NCI-H2107 (cell line): ENCODE data around the gene KMO.

Source experiments
- DNase-seq: peaks from one replicate; lab custom pipeline; 2025; lab: John Stamatoyannopoulos, UW

The KMO gene

GRCh38 chr1:241593186-241593585 lies 61.0 kb downstream of the KMO start:
- DNase-seq, result no peak

GRCh38 chr1:241596633-241597032 lies 64.5 kb downstream of the KMO start:
- no peak for DNase-seq

GRCh38 chr1:241598249-241598648 lies 66.1 kb downstream of the KMO start:
- DNase-seq, result no peak

- DNase-seq, result no peak
Measured at GRCh38 chr1:241600496-241600901, 68.3 kb downstream of the KMO start.

GRCh38 chr1:241603731-241604245 lies 71.6 kb downstream of the KMO start:
- DNase-seq, result no peak

- DNase-seq, result no peak
Measured at GRCh38 chr1:241605146-241605805, 73.1 kb downstream of the KMO start.

GRCh38 chr1:241606544-241606943 lies 74.4 kb downstream of the KMO start:
- DNase-seq, result no peak

- DNase-seq, result no peak
Measured at GRCh38 chr1:241607497-241607896, 75.3 kb downstream of the KMO start.

- no peak for DNase-seq
Measured at GRCh38 chr1:241608379-241609033, 76.3 kb downstream of the KMO start.

GRCh38 chr1:241610056-241610815 lies 78.1 kb downstream of the KMO start:
- DNase-seq, result peak; percentile 31

GRCh38 chr1:241611063-241611462 lies 78.9 kb downstream of the KMO start:
- peak; percentile 38 for DNase-seq

GRCh38 chr1:241611736-241612135 lies 79.6 kb downstream of the KMO start:
- no peak for DNase-seq

GRCh38 chr1:241612533-241613477 lies 80.6 kb downstream of the KMO start:
- DNase-seq, result no peak

GRCh38 chr1:241614144-241614543 lies 82.0 kb downstream of the KMO start:
- no peak for DNase-seq

GRCh38 chr1:241614572-241614971 lies 82.4 kb downstream of the KMO start:
- DNase-seq, result no peak

- no peak for DNase-seq
Measured at GRCh38 chr1:241615043-241615974, 83.1 kb downstream of the KMO start.

- DNase-seq, result no peak
Measured at GRCh38 chr1:241617426-241617825, 85.2 kb downstream of the KMO start.

- no peak for DNase-seq
Measured at GRCh38 chr1:241622669-241623068, 90.5 kb downstream of the KMO start.

GRCh38 chr1:241624935-241625334 lies 92.8 kb downstream of the KMO start:
- DNase-seq, result no peak

- no peak for DNase-seq
Measured at GRCh38 chr1:241627453-241628259, 95.5 kb downstream of the KMO start.
